HEK293T (cell line): ENCODE data around the gene SP1.

ENCODE experiments used
- BHLHE40 ChIP-seq: fragments of 450-650 bp; IDR thresholded peaks from 2 replicates; pipeline ENCODE4 v1.6.1; 2016; ENCODE audit warnings: mild to moderate bottlenecking, moderate library complexity, borderline replicate concordance
- ELF4 ChIP-seq: fragments of 450-650 bp; IDR thresholded peaks from 2 replicates; pipeline ENCODE4 v1.6.1; 2017; ENCODE audit warnings: antibody characterized with exemption
- FOXA1 ChIP-seq: fragments of 450-650 bp; IDR thresholded peaks from 2 replicates; pipeline ENCODE4 v1.6.1; 2016; ENCODE audit warnings: mild to moderate bottlenecking
- FOXK2 ChIP-seq: fragments of 450-650 bp; IDR thresholded peaks from 2 replicates; pipeline ENCODE4 v1.6.1; 2016; ENCODE audit warnings: mild to moderate bottlenecking
- FOXM1 ChIP-seq: fragments of 450-650 bp; IDR thresholded peaks from 2 replicates; pipeline ENCODE4 v1.6.1; 2017; ENCODE audit warnings: mild to moderate bottlenecking, borderline replicate concordance
- PKNOX1 ChIP-seq: fragments of 450-650 bp; IDR thresholded peaks from 2 replicates; pipeline ENCODE4 v1.6.1; 2016
- SP1 ChIP-seq: fragments of 450-650 bp; IDR thresholded peaks from 2 replicates; pipeline ENCODE4 v1.6.1; 2017
- TARDBP ChIP-seq: fragments of 450-650 bp; IDR thresholded peaks from 2 replicates; pipeline ENCODE4 v1.6.1; 2016
- ZNF384 ChIP-seq: fragments of 450-650 bp; IDR thresholded peaks from 2 replicates; pipeline ENCODE4 v1.6.1; 2016

- TF ChIP-seq SP1 (no peak), FOXK2 (no peak), FOXA1 (no peak), PKNOX1 (no peak), ZNF384 (no peak), ELF4 (no peak), TARDBP (no peak), FOXM1 (no peak), BHLHE40 (no peak)
These were observed 51.2 kb downstream of the SP1 start for GRCh38 chr12:53431187-53431586.
